ENCODE measurements around the gene CNKSR3.
"Not testable (repeated sequence)": the region's sequence is repeated elsewhere in the genome, so short reads cannot be mapped to it uniquely, and the experiment has no call there.

The CNKSR3 gene

DNA sequence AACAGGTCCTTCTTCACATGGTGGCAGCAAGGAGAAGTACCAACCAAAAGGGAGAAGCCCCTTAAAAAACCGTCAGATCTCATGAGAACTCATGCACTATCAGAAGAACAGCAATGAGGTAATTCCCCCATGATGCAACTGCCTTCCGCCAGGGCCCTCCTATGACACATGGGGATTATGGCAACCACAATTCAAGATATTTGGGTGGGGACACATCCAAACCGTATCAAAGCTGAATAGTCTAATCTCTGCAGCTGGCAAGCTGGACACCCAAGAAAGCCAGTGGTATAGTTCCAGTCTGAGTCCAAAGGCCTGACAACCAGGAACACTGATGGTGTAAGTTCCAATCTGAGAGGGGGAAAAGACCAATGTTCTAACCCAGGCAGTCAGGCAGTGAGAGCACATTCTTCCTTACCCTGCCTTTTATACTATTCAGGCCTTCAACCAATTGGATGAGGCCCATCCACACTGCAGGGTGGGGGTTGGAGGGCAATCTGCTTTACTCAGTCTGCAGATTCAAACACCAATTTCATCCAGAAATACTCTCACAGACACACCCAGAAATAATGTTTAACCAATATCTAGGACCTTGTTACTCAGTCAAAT is 17.9 kb upstream of the CNKSR3 start:
- DNase-seq: no peak

DNA sequence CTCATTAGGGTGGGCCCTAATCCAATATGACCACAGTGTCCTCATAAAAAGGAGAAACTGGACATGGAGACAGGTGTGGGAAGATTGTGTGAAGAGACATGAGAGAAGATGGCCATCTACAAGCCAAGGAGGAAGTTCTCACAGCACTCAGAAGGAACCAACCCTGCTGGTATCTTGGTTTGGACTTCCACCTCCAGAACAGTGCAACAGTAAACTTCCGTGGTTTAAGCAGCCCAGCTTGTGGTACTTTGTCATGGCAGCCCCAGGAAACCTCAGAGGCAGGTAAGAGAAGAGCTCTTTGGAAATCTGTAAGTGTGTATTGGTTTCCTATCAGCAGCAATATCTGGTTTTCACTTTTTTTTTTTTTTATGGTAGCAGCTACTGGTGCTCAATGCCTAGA is 16.5 kb upstream of the CNKSR3 start:
- no peak for DNase-seq

DNA sequence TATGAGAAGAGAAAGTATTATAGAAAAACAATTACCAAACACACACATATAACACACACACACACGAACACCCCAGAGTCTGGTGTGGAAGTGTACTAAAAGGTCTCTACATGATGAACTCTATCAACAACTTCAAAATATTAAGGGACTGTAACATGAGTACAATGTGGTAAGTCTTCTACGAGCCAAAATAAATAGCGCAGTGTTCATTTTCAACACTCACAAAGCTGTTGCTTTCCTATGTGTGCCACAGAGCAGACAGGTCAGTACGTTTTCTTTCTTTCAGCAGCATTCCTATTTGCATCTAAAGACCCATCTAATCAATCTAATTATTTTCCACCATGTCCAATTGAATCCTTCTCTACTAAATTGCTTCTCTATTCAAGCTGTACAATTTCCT is 12.1 kb upstream of the CNKSR3 start:
- DNase-seq: no peak

DNA sequence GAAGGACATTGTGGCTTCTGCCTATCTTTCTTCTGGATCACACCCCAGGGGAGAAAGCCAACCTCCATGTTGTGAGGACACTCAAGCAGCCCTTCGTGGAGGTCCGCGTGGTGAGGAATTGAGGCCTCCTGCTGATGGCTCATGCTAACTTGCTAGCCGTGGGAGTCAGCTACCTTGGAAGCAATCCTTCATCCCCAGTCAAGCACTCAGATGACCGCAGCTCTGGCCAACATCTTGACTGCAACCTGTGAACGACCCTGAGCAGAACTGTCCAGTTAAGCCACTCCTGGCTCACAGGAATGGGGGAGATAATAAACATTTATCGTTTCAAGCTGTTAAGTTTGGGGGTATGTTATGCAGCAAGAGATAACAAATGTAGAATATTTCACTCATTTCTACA is 10.9 kb upstream of the CNKSR3 start:
- no peak for DNase-seq

DNA sequence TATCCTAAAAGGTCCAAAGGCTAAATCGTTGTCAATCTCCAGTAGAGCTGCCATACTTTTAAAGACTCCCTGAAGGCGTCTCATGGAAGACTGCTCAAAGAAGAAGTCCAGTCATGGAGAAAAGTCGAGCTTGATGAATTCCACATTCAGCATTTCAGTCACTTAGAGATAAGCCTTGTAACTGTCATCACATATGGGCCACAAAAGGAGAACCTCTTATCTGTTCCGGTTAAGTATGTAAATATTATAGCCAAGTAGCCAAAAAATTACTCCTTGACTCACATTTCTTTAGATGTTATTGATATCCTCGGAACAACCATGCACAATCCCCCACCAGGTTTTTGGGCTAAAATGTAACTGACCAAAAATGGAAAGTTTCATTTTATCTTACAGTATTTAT is 9.8 kb upstream of the CNKSR3 start:
- no peak for DNase-seq

DNA sequence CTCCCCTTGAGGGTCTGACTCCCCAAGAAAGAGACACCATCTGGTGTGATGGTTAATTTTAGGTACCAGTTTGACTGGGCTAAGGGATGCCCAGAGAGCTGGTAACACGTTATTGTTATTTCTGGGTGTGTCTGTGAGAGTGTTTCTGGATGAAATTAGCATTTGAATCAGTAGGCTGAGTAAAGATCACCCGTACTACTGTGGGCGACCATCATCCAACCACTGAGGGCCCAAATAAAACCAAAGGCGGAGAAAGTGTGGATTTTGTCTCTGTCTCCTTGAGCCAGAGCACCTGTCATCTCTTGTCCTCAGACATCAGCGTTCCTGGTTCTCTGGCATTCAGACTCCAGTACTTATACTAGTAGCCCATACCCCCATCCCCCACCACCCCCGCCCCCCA is 7.9 kb upstream of the CNKSR3 start:
- DNase-seq: no peak

DNA sequence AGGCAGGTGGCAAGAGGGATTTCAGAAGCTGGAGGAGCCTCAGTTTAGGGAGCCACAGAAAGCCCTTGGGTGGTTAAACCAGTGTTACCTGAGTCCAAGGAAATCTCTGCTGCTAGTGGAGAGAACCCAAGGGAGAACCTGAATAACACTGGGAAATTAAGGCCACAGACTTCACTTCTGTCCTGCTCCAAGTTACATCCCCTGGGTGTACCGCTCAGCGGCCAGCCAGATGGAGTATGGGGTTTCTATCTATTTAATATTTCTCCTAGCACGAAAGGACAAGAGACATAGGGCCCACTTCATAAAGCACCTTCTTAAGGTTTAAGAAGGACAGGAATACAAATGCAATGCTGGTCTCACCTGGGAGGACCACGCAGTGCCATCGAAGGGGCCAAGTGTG is 5.8 kb upstream of the CNKSR3 start:
- no peak for DNase-seq

DNA sequence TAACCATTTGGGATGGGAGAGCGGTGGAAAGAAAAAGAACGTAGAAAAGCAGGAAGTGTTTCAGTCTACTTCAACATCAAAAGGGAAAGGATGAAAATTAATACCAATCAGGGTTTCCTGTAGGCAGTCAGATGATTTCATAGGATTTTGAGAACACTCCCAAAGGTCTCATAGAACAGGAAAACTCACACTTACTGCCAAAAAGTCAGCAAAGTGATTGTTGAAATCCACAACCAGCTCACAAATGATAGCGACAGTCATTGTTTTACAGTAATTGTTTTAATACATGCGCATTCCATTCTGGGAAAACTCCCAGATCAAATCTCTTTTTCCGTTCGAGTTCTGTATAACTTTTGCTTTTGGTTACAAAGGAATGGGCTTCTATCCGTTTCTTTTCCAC is 5.3 kb upstream of the CNKSR3 start:
- DNase-seq: no peak

DNA sequence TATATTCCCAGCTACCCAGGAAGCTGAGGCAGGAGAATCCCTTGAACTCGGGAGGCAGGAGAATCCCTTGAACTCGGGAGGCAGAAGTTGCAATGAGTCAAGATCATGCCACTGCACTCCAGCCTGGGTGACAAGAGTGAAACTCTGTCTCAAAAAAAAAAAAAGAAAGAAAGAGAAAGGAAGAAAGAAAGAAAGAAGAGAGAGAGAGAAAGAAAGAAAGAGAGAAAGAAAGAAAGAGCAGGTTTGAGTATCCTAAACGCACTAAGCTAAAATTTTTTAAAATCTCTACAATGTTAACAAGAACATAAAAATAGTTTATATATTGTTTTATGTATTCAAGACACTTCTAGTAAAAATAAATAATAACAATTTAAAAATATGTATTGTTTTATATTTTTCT is 4.6 kb upstream of the CNKSR3 start:
- not testable (repeated sequence) for DNase-seq

DNA sequence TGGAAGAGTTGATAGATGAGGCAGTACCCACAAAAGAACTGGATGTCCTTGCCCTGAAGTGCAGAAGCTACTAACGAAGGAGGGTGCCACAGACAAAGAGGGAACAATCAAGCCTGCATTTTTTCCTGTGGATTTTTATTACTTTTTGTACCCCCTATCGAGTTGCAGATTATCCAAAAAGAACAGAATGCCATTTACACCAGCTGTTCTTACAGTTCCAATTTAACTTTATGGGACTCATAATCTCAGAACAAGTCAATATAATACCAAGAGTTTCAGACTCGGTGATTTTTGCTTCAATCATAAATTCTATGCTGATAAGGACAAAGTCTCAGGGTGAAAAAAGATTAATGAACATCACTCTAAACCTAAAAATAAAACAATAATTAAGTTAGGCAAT is 4.0 kb upstream of the CNKSR3 start:
- DNase-seq: no peak

DNA sequence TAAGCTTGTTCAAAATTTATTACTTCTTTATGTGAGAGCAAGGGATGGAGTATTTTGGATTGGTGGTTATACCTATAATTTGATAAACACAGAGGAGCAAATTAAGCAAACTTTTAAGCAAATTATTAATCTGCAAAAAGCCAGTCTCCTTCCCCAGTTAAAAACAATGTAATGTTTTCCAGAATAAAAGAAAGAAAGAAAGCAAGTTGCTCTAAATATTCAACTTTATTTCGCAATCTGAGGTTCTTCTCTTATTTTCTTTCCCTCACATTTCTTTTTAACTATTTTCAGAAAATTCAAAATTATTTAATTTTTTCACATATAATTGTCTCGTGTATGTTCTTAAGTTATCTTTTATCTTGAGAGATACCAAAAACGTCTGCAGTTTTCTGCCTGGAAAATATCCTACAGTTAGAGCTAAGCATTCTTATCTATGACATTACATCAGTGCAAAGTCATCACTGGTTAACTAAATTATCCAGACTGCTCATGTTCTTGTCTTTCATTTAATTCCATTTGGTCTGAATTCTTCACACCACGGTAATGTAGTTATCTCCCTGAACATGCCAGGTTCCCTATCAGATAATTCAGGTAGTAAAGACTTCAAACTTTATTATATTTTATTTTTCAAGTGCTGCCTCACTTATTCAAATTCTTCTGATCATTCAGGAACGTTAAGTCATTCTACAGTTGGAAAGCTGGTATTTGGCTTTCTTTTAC is 3.3 kb upstream of the CNKSR3 start:
- no peak for DNase-seq

DNA sequence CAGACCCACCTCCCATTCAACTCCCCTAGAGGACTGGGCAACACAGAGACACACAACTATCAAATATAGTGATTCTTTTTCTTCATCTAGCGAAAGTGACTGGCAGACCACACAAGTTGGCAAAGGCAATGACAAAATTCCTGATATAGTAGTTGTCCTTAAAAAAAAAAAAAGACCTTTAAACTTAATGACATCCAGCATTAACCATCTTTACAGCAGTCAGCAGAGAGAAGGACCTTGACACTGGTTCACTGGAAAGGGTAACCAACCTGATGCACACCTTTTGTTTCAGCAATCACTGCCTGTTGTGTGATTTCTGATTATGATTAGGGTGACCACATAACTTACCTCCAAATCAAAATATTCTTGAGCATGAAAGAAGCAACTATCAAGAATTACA is 1.7 kb upstream of the CNKSR3 start:
- DNase-seq: no peak

DNA sequence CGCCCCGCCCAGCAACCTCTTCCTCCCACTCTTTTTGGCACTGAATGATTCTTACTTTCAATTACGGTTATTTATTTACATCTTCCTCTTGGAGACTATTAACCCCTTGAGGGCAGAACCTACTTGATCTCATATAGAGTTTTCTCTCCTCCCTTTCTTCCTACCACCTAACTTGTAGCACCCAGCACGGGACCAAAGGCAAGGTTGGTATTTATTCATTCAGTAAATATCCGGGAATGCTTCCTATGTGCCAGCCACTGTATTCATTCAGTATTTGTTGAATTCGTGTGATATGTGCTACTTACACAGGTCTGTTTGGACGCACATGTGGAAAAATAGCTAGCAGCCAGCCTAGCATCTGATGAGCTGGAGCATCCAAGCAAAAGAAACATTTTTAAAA is 1.3 kb upstream of the CNKSR3 start:
- no peak for DNase-seq

DNA sequence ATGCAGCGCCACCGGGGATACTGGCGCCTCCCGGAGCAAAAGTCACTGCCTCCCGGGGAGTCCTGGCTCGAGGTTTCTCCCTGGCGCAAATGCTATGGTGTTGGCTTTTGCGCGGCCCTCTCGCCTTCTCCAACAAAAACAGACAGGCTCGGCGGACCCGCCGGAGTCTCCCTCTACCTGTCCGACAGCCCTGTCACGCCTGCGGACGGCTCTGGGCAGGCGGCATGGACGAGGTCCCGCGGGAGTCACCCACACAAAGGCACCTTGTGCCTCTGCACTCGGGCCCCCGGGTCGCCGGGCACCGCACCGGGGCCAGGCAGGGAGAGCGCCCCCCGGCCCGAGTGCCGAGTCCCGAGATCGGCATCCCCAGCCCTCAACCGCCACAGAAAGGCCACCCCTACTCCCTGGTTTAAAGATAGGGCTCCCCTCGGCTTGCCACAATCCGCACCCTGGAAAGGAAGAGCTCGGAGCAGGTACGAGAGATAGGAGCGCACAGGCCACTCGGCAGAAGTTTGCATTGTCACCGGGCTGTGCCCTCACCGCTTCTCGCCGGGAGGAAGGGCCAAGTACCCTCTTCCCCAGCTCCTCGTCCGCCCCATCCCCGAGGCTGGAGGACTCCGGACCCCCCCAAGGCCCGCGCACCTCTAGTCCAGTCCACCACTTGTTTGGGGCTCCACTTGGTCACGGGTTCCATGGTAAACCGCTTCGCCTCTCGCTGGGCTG is 903 bp downstream of the CNKSR3 start:
- no peak for DNase-seq

DNA sequence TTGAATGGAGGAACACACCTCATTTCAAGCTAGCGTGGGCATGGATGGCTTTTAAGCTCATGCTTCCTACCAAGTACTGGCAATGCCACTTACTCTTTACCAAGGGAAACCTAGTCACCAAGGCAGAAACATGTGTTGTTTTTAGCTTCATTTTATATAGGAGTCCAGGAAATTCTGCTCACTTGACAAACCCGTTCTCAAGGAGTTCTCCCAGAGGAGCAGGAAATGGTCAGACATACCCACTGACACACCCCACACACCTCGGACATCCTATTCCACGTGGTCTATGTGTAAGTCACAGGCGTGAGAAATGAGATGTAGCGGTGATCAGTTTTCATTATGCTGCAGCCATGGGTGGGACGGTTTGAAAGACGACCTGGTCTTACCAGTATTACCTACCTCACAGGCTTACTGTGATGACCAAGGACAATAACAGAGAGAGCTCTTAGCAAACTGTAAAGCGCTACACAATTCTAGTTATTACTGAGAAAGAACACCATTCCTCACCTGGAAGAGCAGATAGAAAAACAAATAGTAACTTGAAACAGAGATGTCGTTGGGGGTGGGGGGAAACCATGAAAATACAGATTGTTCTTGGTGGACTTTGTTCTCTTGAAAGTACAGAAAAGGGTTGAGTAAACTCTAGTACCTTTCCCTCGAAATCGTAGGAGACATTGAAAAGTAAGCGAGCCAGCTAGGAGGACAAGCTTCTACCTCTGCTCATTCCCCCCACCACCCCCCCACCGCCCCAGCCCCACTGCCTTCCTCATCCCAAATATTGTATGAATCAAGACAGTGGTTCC is 1.7 kb downstream of the CNKSR3 start:
- no peak for DNase-seq

DNA sequence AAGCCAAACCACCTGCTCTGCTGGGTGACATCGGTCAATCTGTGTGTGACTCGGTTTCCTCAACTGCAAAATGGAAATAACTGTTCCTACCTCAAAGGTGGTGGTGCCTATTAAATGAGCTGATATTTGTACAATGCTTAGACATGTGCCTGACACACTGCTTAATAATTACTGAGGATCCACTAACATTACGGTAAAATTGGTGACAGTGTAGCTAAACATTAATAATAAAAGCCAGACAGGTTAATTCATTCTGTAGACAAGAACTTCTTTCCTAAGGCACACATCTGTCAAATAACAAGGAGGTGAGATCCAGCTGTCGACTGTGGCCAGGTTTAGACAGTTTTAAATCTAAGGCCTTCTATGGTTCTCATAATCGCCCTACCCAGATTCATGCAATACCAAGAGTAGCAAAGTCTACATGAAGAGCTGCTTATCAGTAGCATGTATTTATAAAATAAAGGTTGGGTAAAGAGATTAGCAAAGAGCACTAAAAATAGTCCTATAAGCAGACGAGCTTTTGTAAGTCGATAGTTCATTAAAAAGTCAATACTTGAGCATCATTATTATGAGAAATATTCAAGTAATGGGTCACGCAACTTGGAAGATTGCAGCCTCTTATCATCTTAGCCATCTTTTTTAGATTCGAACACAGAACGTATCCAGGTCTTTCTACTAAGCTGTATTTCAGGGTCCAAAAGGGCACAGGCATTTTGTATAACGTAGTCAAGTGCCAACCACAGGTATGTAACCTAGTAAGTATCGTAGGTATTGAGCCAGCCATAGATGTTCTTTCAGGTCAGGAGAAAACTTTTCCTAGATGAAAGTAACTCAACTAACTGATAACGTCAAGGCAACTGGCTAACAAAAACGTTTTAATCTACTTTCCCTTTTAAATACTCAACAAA is 3.2 kb downstream of the CNKSR3 start:
- DNase-seq: no peak

DNA sequence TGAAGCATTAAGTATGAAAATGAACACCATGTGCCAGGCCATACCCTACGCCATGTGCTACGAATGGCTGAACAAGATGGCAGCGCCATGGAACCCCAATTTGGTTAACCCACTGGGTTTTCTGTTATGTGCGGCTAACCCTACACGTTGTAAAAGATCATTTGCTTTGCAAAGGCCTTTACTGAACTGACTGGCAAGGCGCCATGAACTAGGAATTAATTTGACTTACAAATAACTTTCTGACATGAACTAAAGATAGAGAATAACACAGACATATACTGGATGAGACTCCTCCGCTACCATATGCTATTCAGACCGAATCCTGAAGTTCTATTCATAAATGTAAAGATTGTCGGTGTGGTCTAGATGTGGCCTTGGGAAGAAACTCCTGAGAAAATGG is 3.9 kb downstream of the CNKSR3 start:
- no peak for DNase-seq

DNA sequence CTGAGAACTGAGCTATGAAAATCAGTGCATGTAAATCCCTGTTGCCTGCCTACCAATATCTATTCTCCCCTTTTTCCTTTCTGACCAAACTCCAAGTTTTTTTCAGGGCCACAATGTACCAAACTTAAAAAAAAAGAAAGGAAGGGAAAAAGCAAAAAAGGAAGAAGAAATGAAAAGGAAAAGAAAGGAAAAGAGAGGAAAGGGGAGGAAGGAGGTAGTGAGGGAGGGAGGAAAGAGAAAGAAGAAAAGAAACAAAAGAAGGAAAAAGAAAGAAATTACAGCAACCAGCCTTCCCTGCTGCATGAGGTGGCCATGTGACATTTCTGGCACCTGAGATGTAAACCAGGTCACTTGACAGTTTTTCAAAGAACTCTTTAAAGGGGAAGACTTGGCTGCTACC is 4.4 kb downstream of the CNKSR3 start:
- DNase-seq: no peak

DNA sequence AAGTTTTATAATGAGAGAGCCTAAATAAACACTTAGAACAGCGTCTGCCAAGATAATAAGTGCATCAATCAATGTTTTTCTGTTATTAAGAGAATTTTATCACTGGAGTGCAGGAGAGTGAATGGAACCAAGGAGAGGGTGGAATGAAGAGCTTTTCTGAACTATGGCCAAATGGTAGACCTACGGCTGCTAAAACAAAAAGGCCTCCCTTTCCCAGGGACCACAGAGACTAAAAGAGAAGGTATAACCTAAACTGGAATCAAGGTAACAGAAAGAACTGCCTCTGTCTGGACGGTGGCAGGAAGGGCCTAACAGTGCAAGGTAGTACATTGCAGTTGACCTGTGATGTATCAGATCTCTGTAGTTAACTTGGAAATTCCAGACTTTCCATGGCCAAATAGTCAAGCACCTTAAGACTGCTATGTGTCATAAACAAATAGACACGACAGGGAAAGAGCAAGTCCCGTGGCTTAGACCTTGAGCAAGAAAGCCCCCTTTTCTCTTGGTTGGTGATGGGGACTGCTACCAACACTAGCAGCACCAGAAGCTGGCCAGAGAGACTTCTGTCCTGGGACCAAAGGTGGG is 5.5 kb downstream of the CNKSR3 start:
- DNase-seq: no peak

DNA sequence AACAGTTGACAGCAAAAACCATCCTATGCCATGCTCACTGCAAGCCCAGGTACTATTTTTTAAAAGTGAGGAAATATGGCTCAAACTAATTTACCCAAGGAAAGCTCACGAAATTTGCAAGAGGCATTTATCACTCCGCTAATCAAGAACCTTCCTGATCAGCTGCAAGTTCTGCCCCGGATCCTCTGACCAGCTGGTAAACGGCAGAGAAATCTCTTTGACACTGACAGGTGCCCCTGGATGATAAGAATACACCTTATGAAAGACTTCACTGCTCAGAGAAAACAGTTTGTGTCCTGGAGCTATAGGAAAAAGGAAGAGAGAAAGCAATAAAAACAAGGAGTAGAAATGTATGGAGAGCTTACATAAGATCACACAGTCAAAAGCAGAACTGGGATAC is 6.4 kb downstream of the CNKSR3 start:
- no peak for DNase-seq

DNA sequence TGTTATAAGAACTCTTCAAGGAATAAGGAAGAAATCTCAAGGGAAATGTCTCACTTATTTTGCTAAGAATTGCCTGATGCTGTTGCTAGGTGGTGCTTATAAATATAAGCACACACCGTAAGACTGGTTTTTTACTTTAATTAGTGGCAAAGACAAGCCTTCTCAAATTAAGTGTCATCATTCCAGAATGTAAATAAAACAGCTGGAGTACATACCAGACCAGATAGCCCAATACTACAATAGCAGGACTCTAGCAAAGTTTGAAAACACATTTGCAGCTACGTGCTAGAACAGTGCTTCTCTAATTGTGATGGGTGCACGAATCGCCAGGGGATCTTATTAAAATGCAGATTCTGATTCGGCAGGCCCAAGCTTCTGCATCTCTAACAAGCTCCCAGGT is 6.8 kb downstream of the CNKSR3 start:
- no peak for DNase-seq

DNA sequence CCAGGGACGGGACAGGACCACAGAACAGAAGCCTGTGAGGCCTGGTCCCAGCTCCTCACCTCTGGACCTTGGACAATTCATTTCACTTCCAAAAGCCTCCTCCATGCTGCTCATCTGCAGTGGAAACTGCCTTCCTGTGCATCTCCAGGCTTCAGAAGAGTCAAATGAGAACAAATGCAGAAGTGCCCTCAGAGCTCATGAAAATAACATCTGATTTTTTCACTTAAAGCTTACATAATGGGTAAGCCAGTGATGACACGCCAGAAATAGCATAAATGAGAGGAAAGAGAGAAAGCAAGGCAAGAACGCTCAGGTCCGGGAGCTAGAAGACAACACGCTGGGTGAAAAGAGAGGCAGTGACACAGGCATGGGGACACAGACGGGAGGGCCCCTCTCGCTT is 7.9 kb downstream of the CNKSR3 start:
- DNase-seq: no peak

Data from fibroblast of skin of abdomen (primary cell).